Measurements from ENCODE around the gene AK2. TPM values are rescaled to one million over a fixed set of nuclear protein-coding genes. Genes with fewer than 3 reads are reported as not detected.

Gene AK2
- total RNA-seq, 1 donor from 2014 or later, result 52.7 TPM

DNA sequence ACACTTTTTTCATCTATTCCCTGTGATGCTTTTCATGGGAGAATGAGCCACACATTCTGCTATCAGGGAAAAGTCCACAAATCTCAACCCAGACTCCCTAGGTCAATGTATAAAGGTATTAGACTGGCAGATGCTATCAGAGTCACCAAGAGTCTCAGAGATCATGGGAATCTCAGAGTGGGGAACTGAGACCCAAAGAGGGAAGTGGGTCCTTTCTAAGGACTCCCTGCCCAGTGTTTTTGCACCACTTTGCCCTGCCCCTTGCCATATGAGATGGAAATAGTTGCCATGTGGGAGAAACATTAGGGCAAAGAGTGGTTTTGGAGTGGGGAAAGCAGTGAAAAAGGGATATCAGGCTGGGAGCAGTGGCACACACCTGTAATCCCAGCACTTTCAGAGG lies 25.2 kb upstream of the AK2 start:
- H3K27ac Mint-ChIP-seq (ENCODE audit: unreplicated experiment), result no peak overlapping the region
- no peak for DNase-seq
- H3K9me3 Mint-ChIP-seq (ENCODE audit: unreplicated experiment), result peaks cover 23% of the 10 kb centered on the region
- H3K27me3 Mint-ChIP-seq (ENCODE audit: unreplicated experiment), result no peaks in the 10 kb centered on the region
- H3K4me3 Mint-ChIP-seq (ENCODE audit: unreplicated experiment), result no peak overlapping the region
- peaks cover 35% of the 10 kb centered on the region for H3K36me3 Mint-ChIP-seq (ENCODE audit: unreplicated experiment)
- H3K4me1 Mint-ChIP-seq (ENCODE audit: low read depth, unreplicated experiment), result peaks cover 4% of the 10 kb centered on the region
- TF ChIP-seq, protein P1, sequence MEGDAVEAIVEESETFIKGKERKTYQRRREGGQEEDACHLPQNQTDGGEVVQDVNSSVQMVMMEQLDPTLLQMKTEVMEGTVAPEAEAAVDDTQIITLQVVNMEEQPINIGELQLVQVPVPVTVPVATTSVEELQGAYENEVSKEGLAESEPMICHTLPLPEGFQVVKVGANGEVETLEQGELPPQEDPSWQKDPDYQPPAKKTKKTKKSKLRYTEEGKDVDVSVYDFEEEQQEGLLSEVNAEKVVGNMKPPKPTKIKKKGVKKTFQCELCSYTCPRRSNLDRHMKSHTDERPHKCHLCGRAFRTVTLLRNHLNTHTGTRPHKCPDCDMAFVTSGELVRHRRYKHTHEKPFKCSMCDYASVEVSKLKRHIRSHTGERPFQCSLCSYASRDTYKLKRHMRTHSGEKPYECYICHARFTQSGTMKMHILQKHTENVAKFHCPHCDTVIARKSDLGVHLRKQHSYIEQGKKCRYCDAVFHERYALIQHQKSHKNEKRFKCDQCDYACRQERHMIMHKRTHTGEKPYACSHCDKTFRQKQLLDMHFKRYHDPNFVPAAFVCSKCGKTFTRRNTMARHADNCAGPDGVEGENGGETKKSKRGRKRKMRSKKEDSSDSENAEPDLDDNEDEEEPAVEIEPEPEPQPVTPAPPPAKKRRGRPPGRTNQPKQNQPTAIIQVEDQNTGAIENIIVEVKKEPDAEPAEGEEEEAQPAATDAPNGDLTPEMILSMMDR (IDR thresholded peaks at IDR 0.05; ENCODE audit: partially characterized antibody, unreplicated experiment), result no peak

- Mint-ChIP-seq H3K36me3 (ENCODE audit: unreplicated experiment) (peaks cover 29% of the 10 kb centered on the region), H3K4me3 (ENCODE audit: unreplicated experiment) (no peak overlapping the region), H3K9me3 (ENCODE audit: unreplicated experiment) (peaks cover 17% of the 10 kb centered on the region), H3K27me3 (ENCODE audit: unreplicated experiment) (no peaks in the 10 kb centered on the region), H3K4me1 (ENCODE audit: low read depth, unreplicated experiment) (peaks cover 10% of the 10 kb centered on the region), H3K27ac (ENCODE audit: unreplicated experiment) (no peak overlapping the region)
- TF ChIP-seq, protein P1 (IDR thresholded peaks at IDR 0.05; ENCODE audit: partially characterized antibody, unreplicated experiment), result no peak
- no peak for DNase-seq
Measured at GRCh38 chr1:33060579-33061083, 23.9 kb upstream of the AK2 start.

DNA sequence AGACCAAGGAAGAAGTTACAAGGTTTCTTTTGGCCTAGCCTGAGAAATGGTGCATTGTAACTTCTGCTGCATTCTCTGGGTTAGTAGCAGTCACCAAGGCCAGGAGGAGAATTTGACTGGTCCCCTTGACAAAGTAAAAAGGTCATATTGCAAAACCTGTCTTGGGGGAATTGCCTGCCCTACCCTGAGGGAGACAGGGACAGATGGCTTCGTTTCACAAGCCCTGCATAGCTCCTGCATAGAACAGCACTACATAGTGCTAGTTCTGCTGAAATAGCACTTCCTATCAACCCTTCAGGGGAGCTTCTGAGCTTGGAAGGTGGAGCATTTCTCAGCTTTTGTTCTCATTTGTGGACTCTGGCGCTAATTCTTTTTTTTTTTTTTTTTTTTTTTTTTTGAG lies 20.4 kb upstream of the AK2 start:
- Mint-ChIP-seq H3K9me3 (ENCODE audit: unreplicated experiment) (peaks cover 9% of the 10 kb centered on the region), H3K4me1 (ENCODE audit: low read depth, unreplicated experiment) (peaks cover 15% of the 10 kb centered on the region), H3K36me3 (ENCODE audit: unreplicated experiment) (peaks cover 10% of the 10 kb centered on the region), H3K27ac (ENCODE audit: unreplicated experiment) (no peak overlapping the region), H3K27me3 (ENCODE audit: unreplicated experiment) (peaks cover 3% of the 10 kb centered on the region), H3K4me3 (ENCODE audit: unreplicated experiment) (no peak overlapping the region)
- TF ChIP-seq, protein P1 (IDR thresholded peaks at IDR 0.05; ENCODE audit: partially characterized antibody, unreplicated experiment), result no peak
- DNase-seq, result no peak

- Mint-ChIP-seq H3K4me1 (ENCODE audit: low read depth, unreplicated experiment) (peaks cover 15% of the 10 kb centered on the region), H3K9me3 (ENCODE audit: unreplicated experiment) (peaks cover 6% of the 10 kb centered on the region), H3K36me3 (ENCODE audit: unreplicated experiment) (peaks cover 5% of the 10 kb centered on the region), H3K27ac (ENCODE audit: unreplicated experiment) (no peak overlapping the region), H3K4me3 (ENCODE audit: unreplicated experiment) (no peak overlapping the region), H3K27me3 (ENCODE audit: unreplicated experiment) (peaks cover 3% of the 10 kb centered on the region)
- no peak for DNase-seq
- TF ChIP-seq, protein P1 (IDR thresholded peaks at IDR 0.05; ENCODE audit: partially characterized antibody, unreplicated experiment), result no peak
Measured at GRCh38 chr1:33056426-33056825, 19.7 kb upstream of the AK2 start.

DNA sequence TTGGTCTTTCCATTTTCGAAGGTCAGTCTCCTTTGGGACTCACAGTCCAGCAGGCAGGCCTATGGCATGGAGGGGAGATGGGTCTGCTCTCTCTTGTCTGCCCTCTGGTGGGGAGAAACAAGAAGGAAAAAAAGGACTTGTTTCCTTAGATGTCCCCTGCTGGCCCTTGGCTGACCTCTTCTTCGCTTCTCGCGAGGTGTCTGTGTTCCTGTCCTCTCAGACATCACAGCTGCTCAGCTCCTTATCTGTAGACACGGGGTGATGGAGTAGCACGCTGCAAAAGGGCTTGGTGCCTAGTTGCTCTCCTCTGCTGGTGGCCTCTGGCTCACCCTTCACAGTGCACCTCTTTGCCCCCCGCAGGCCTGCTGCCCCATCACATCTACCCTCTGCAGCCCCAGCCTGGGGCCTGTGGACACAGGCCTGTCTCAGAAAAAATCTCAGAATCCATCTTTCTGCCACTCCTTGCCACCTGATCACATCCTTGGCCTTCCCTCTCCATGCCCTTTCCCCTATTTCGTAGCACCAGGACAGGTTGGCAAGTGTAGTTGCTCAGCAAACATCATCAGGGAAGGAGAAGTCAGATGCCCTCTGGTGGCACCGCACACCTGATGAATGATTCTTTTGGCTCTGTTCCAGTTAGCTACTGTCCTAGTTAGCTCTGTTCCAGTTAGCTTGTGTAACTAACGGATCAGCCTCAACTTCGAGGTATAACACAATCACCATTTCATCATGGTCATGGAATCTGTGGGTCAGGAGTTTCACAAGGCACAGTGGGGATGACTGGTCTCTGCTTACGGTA lies 18.7 kb upstream of the AK2 start:
- peaks cover 5% of the 10 kb centered on the region for H3K27me3 Mint-ChIP-seq (ENCODE audit: unreplicated experiment)
- H3K27ac Mint-ChIP-seq (ENCODE audit: unreplicated experiment), result peak overlapping the region; percentile 25
- peaks cover 9% of the 10 kb centered on the region for H3K36me3 Mint-ChIP-seq (ENCODE audit: unreplicated experiment)
- peaks cover 15% of the 10 kb centered on the region for H3K4me1 Mint-ChIP-seq (ENCODE audit: low read depth, unreplicated experiment)
- H3K4me3 Mint-ChIP-seq (ENCODE audit: unreplicated experiment), result no peak overlapping the region
- TF ChIP-seq, protein P1 (IDR thresholded peaks at IDR 0.05; ENCODE audit: partially characterized antibody, unreplicated experiment), result peak; percentile 73
- H3K9me3 Mint-ChIP-seq (ENCODE audit: unreplicated experiment), result peaks cover 9% of the 10 kb centered on the region
- peak; percentile 46 for DNase-seq
